Astrocyte (in vitro differentiated cells and primary cell): ENCODE measurements around the gene SMARCB1. TPM values are rescaled to one million over a fixed set of nuclear protein-coding genes. Genes with fewer than 3 reads are reported as not detected.

ENCODE experiments used
- DNase-seq: peaks from one replicate; pipeline ENCODE4 v3.0.0-alpha.2; 2010; ENCODE audit warnings: low read depth
- FAIRE-seq: peaks from 2 replicates; lab custom pipeline; 2011; peaks lifted over from hg19 to GRCh38; lab: Jason Lieb, UNC
- H2AFZ ChIP-seq: 2 replicates; pipeline ENCODE4 v1.6.0; 2012; ENCODE audit warnings: low read depth, low read length, inconsistent platforms
- H3K27ac ChIP-seq: 2 replicates; pipeline ENCODE4 v1.5.1; 2011; ENCODE audit warnings: low read depth, low read length, inconsistent platforms
- H3K27me3 ChIP-seq: 2 replicates; pipeline ENCODE4 v1.6.0; 2011; ENCODE audit warnings: low read length, inconsistent platforms; ENCODE audit not compliant: insufficient read depth
- H3K36me3 ChIP-seq: 2 replicates; pipeline ENCODE4 v1.5.1; 2011; ENCODE audit warnings: low read length, inconsistent platforms; ENCODE audit not compliant: insufficient read depth
- H3K4me1 ChIP-seq: 2 replicates; pipeline ENCODE4 v1.5.1; 2011; ENCODE audit warnings: low read length, inconsistent platforms; ENCODE audit not compliant: insufficient read depth
- H3K4me2 ChIP-seq: 2 replicates; pipeline ENCODE4 v1.6.0; 2012; ENCODE audit warnings: low read length, inconsistent platforms
- H3K4me3 ChIP-seq: 2 replicates; pipeline ENCODE4 v1.5.1; 2011; ENCODE audit warnings: low read depth, mild to moderate bottlenecking, low read length, inconsistent platforms; ENCODE audit not compliant: insufficient read depth
- H3K79me2 ChIP-seq: 2 replicates; pipeline ENCODE4 v1.6.0; 2012; ENCODE audit warnings: mild to moderate bottlenecking, low read length, inconsistent platforms; ENCODE audit not compliant: insufficient read depth
- H3K9ac ChIP-seq: 2 replicates; pipeline ENCODE4 v1.6.0; 2012; ENCODE audit warnings: mild to moderate bottlenecking, low read length, inconsistent platforms
- H3K9me3 ChIP-seq: 2 replicates; pipeline ENCODE4 v1.5.1; 2012; ENCODE audit warnings: low read depth, mild to moderate bottlenecking, low read length, inconsistent platforms; ENCODE audit not compliant: insufficient read depth
- H4K20me1 ChIP-seq: 2 replicates; pipeline ENCODE4 v1.6.0; 2012; ENCODE audit warnings: low read length, inconsistent platforms; ENCODE audit not compliant: insufficient read depth
- H3K27ac Mint-ChIP-seq: one replicate; pipeline ENCODE4 v1.8.0; 2021; ENCODE audit warnings: mild to moderate bottlenecking, mixed read lengths; ENCODE audit not compliant: unreplicated experiment
- H3K27me3 Mint-ChIP-seq: one replicate; pipeline ENCODE4 v1.8.0; 2021; ENCODE audit warnings: low read depth, mixed read lengths; ENCODE audit not compliant: unreplicated experiment
- H3K36me3 Mint-ChIP-seq: one replicate; pipeline ENCODE4 v1.8.0; 2021; ENCODE audit warnings: low read depth, mixed read lengths; ENCODE audit not compliant: unreplicated experiment
- H3K4me1 Mint-ChIP-seq: one replicate; pipeline ENCODE4 v1.8.0; 2021; ENCODE audit warnings: low read depth, mixed read lengths; ENCODE audit not compliant: unreplicated experiment
- H3K4me3 Mint-ChIP-seq: one replicate; pipeline ENCODE4 v1.8.0; 2021; ENCODE audit warnings: mild to moderate bottlenecking, moderate library complexity, mixed read lengths; ENCODE audit not compliant: unreplicated experiment
- H3K9me3 Mint-ChIP-seq: one replicate; pipeline ENCODE4 v1.8.0; 2021; ENCODE audit warnings: mild to moderate bottlenecking, mixed read lengths; ENCODE audit not compliant: unreplicated experiment
- EZH2 ChIP-seq: IDR thresholded peaks from 2 replicates; pipeline ENCODE4 v1.6.1; 2012; ENCODE audit warnings: mild to moderate bottlenecking, low read length, inconsistent platforms; ENCODE audit not compliant: insufficient read depth
- total RNA-seq: library from RNA; stranded (reverse); gene quantifications from 2 replicates; pipeline ENCODE4 v1.2.1, GENCODE V29; 2021
- TF ChIP-seq, protein P1 (sequence below): IDR thresholded peaks from 2 replicates; pipeline ENCODE4 v1.5.1; 2011; ENCODE audit warnings: low read depth, mild to moderate bottlenecking, inconsistent platforms, low read length, moderate library complexity; ENCODE audit not compliant: insufficient read depth

The SMARCB1 gene
- total RNA-seq, 1 donor from 2014 or later = 91.3 TPM

GRCh38 chr22:23842599-23842998 lies 55.8 kb downstream of the SMARCB1 start:
- no peaks in the 10 kb centered on the region for H3K36me3 Mint-ChIP-seq
- TF ChIP-seq, protein P1, sequence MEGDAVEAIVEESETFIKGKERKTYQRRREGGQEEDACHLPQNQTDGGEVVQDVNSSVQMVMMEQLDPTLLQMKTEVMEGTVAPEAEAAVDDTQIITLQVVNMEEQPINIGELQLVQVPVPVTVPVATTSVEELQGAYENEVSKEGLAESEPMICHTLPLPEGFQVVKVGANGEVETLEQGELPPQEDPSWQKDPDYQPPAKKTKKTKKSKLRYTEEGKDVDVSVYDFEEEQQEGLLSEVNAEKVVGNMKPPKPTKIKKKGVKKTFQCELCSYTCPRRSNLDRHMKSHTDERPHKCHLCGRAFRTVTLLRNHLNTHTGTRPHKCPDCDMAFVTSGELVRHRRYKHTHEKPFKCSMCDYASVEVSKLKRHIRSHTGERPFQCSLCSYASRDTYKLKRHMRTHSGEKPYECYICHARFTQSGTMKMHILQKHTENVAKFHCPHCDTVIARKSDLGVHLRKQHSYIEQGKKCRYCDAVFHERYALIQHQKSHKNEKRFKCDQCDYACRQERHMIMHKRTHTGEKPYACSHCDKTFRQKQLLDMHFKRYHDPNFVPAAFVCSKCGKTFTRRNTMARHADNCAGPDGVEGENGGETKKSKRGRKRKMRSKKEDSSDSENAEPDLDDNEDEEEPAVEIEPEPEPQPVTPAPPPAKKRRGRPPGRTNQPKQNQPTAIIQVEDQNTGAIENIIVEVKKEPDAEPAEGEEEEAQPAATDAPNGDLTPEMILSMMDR = no peak
- TF ChIP-seq EZH2 = no peak
- H3K4me2 ChIP-seq = no peak overlapping the region
- H3K9ac ChIP-seq = no peak overlapping the region
- no peaks in the 10 kb centered on the region for H3K27me3 ChIP-seq
- H3K27ac ChIP-seq = no peak overlapping the region
- no peak overlapping the region for H3K4me3 ChIP-seq
- H2AFZ ChIP-seq = no peak overlapping the region
- peaks cover 25% of the 10 kb centered on the region for H3K4me1 Mint-ChIP-seq
- H3K9me3 Mint-ChIP-seq = no peaks in the 10 kb centered on the region
- H3K79me2 ChIP-seq = no peaks in the 10 kb centered on the region
- H3K9me3 ChIP-seq = no peaks in the 10 kb centered on the region
- FAIRE-seq = no peak
- H3K4me3 Mint-ChIP-seq = no peak overlapping the region
- peaks cover 4% of the 10 kb centered on the region for H4K20me1 ChIP-seq
- no peaks in the 10 kb centered on the region for H3K36me3 ChIP-seq
- peaks cover 10% of the 10 kb centered on the region for H3K27me3 Mint-ChIP-seq
- H3K27ac Mint-ChIP-seq = no peak overlapping the region
- H3K4me1 ChIP-seq = peaks cover 24% of the 10 kb centered on the region
- DNase-seq = no peak

DNA sequence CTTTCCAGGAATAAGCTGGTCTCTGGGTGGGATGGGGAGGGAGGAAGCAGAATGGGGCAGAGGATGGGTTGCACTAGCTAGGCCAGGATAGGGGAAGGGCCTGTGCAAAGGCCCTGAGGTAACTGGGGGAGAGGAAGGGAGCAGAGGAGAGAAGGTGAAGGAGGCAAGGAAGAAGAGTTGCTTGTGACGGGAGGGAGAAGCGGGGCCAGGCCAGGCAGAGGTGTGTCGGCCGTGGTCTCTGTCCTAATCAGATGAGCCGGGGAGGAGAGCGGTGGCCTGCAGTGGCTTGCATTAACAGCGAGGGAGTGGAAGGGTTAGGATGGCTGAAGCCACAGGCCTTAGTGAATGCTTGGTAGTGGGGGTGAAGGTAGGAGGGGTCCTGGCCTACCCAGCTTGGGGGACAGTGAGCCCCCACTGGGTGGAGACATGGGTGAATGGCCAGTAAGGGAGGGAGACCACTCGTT lies 58.0 kb downstream of the SMARCB1 start:
- peaks cover 32% of the 10 kb centered on the region for H3K4me1 Mint-ChIP-seq
- no peaks in the 10 kb centered on the region for H3K79me2 ChIP-seq

More for the DNA sequence above, 58.0 kb downstream of the SMARCB1 start:
- no peak for FAIRE-seq
- no peak for DNase-seq
- H2AFZ ChIP-seq = no peak overlapping the region
- no peak overlapping the region for H3K9ac ChIP-seq
- no peaks in the 10 kb centered on the region for H3K9me3 Mint-ChIP-seq
- H3K27ac Mint-ChIP-seq = peak overlapping the region; percentile 66
- H3K36me3 Mint-ChIP-seq = no peaks in the 10 kb centered on the region
- peak overlapping the region; percentile 55 for H3K4me3 Mint-ChIP-seq
- no peak overlapping the region for H3K4me3 ChIP-seq
- H4K20me1 ChIP-seq = no peaks in the 10 kb centered on the region
- no peaks in the 10 kb centered on the region for H3K36me3 ChIP-seq
- TF ChIP-seq, protein P1 = no peak
- no peak for TF ChIP-seq EZH2
- no peaks in the 10 kb centered on the region for H3K9me3 ChIP-seq
- H3K4me2 ChIP-seq = peak overlapping the region; percentile 52
- H3K27me3 Mint-ChIP-seq = peaks cover 10% of the 10 kb centered on the region
- no peak overlapping the region for H3K27ac ChIP-seq
- peaks cover 21% of the 10 kb centered on the region for H3K4me1 ChIP-seq
- H3K27me3 ChIP-seq = no peaks in the 10 kb centered on the region
